Ishikawa (cell line): ENCODE measurements around the gene RAB27B.

Source experiments
- CEBPB ChIP-seq: IDR thresholded peaks from 2 replicates; pipeline ENCODE4 v1.6.1; 2012
- CREB1 ChIP-seq: IDR thresholded peaks from 2 replicates; pipeline ENCODE4 v1.6.1; 2012; ENCODE audit warnings: low read depth
- EGR1 ChIP-seq: IDR thresholded peaks from 2 replicates; pipeline ENCODE4 v1.6.1; 2012
- EP300 ChIP-seq: IDR thresholded peaks from 2 replicates; pipeline ENCODE4 v1.6.1; 2012; ENCODE audit warnings: borderline replicate concordance
- FOXM1 ChIP-seq: IDR thresholded peaks from 2 replicates; pipeline ENCODE4 v1.6.1; 2012; ENCODE audit warnings: low read depth, borderline replicate concordance
- MAX ChIP-seq: IDR thresholded peaks from 2 replicates; pipeline ENCODE4 v1.6.1; 2012
- NFIC ChIP-seq: IDR thresholded peaks from 2 replicates; pipeline ENCODE4 v1.6.1; 2012
- RAD21 ChIP-seq: IDR thresholded peaks from 2 replicates; pipeline ENCODE4 v1.6.1; 2012; ENCODE audit warnings: low read depth
- REST ChIP-seq: IDR thresholded peaks from 2 replicates; pipeline ENCODE4 v1.6.1; 2012; ENCODE audit warnings: low read depth, mild to moderate bottlenecking
- TAF1 ChIP-seq: IDR thresholded peaks from 2 replicates; pipeline ENCODE4 v1.6.1; 2012; ENCODE audit warnings: low read depth, mild to moderate bottlenecking
- TCF12 ChIP-seq: IDR thresholded peaks from 2 replicates; pipeline ENCODE4 v1.6.1; 2012; ENCODE audit warnings: low read depth
- TEAD4 ChIP-seq: IDR thresholded peaks from 2 replicates; pipeline ENCODE4 v1.6.1; 2012
- USF1 ChIP-seq: IDR thresholded peaks from 2 replicates; pipeline ENCODE4 v1.6.1; 2012
- YY1 ChIP-seq: IDR thresholded peaks from 2 replicates; pipeline ENCODE4 v1.6.1; 2012; ENCODE audit warnings: low read depth
- ZBTB7A ChIP-seq: IDR thresholded peaks from 2 replicates; pipeline ENCODE4 v1.6.1; 2012; ENCODE audit warnings: low read depth

The RAB27B gene

GRCh38 chr18:54910161-54910919 is 82.1 kb downstream of the RAB27B start:
- TF ChIP-seq CREB1 = no peak
- TF ChIP-seq YY1 = no peak
- TF ChIP-seq RAD21 = no peak
- no peak for TF ChIP-seq TCF12
- no peak for TF ChIP-seq MAX
- no peak for TF ChIP-seq FOXM1
- TF ChIP-seq EP300 = no peak
- no peak for TF ChIP-seq ZBTB7A
- TF ChIP-seq TAF1 = no peak
- no peak for TF ChIP-seq REST
- no peak for TF ChIP-seq NFIC
- no peak for TF ChIP-seq TEAD4
- TF ChIP-seq USF1 = no peak
- TF ChIP-seq CEBPB = no peak
- no peak for TF ChIP-seq EGR1

- TF ChIP-seq FOXM1 (no peak), USF1 (no peak), RAD21 (no peak), NFIC (no peak), CREB1 (no peak), YY1 (no peak), EP300 (no peak), TCF12 (no peak), TEAD4 (no peak), ZBTB7A (no peak), EGR1 (no peak), REST (no peak), MAX (no peak), CEBPB (no peak), TAF1 (no peak)
Observed at GRCh38 chr18:54911551-54911950, 83.3 kb downstream of the RAB27B start.

- TF ChIP-seq ZBTB7A (no peak), REST (no peak), TCF12 (no peak), EGR1 (no peak), USF1 (no peak), CEBPB (no peak), RAD21 (no peak), YY1 (no peak)
Observed at GRCh38 chr18:54914816-54915215, 86.5 kb downstream of the RAB27B start.

- TF ChIP-seq CREB1 (no peak), FOXM1 (no peak), REST (no peak), TCF12 (no peak)
Observed at GRCh38 chr18:54916507-54916906, 88.2 kb downstream of the RAB27B start.
